Stimulated activated CD8-positive, alpha-beta memory T cell treated with anti-CD3 and anti-CD28 coated beads, Interleukin-15, amount 100 ng/mL, for 1 hour (primary cell): ENCODE data around the gene SHD.

Experiments used
- DNase-seq: peaks from one replicate; pipeline ENCODE4 v3.0.0-alpha.2; 2020; ENCODE audit warnings: low read depth

Gene SHD

DNA sequence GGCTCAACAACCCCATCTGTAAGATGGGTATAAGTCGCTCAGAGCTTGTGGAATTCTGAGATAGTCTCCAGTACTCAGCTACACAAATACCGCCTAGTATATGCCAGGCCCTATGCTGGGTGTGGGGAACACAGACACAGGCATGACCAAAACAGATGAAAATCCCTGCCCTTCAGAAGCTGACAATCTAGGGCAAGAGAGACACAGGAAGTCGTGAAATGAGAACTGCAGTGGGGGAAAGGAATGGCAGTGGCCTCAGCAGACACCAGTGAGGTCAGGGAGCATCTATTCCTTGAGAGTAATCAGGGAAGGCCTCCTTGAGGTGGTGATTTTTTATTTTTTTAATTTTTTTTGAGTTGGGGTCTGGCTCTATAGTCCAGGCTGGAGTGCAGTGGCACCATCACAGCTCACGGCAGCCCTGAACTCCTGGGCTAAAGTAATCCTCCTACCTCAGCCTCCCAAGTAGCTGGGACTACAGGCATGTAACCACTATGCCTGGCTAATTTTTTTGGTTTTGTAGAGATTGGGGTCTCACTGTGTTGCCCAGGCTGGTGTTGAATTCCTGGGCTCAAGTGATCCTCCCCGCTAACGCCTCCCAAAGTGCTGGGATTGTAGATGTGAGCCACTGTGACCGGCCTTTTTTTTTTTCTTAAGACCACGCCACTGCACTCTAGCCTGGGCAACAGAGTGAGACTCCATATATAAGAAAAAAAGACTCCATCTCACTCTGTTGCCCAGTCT is 19.9 kb downstream of the SHD start:
- DNase-seq = no peak

DNA sequence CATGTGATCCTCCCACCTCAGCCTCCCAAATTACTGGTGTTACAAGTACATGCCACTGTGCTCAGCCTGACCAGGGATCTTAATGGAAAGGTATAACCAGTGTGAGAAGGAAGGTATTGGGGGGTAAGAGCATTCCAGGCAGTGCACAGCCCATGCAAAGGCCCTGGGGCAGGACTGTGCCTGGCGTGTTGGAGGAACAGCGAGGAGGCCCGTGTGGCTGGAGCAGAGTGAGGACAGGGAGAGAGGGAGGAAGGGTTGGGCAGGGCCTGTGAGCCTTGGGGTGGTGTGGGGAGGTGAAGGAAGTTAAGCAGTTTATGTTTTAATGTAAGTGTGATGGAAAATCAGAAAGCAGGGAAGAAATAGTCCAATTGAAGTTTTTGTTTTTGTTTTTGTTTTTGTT is 21.5 kb downstream of the SHD start:
- DNase-seq = no peak

DNA sequence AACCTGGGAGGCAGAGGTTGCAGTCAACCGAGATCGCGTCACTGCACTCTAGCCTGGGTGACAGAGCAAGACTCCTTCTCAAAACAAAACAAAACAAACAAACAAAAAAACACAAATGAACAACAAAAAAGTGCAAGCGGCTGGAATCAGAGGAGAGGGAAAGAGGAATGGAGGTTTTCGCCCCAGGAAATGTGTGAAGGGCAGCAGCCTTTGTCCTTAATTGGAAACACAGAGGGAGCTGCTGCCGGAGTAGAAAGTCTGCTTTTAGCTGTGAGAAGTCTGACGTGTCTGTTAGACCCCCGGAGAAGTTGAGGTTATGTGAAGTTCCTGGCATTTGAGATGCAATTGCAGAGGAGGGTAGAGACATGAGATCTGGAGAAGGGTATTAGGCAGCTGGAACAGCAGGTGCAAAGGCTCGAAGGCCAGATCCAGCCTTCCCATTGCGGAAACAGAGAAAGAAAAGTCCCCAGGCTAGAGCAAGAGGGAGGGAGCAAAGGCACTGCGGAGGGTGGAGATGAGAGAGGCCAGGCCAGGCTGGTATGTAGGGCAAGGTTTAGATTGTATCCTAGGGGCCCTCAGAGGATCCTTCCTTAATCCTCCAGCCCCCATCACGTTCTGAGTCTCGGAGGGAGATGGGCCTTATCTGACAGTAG is 22.6 kb downstream of the SHD start:
- no peak for DNase-seq

DNA sequence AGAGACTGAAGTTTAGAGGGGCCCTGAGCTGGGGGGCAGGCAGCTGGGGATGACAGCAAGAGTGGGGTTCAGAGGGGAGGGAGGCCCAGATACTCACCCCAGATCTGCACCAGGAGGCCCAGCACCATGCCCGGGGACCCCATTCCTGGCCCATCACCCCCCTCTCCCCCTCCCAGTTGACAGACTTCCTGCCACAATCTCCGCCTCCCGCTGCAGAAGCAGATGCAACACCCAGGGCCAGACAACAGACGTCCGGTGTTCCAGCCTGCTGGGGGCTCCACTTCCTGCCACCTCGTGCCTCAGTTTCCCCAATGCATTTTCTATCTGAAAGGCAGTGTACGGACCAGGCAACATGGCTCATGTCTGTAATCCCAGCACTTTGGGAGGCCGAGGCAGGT is 23.2 kb downstream of the SHD start, which contains the start of gene TMIGD2:
TMIGD2 (minus strand) TSS at position 147 of the 398 bp plus-strand sequence; CDS start at position 143, 4 bp downstream.
- no peak for DNase-seq

DNA sequence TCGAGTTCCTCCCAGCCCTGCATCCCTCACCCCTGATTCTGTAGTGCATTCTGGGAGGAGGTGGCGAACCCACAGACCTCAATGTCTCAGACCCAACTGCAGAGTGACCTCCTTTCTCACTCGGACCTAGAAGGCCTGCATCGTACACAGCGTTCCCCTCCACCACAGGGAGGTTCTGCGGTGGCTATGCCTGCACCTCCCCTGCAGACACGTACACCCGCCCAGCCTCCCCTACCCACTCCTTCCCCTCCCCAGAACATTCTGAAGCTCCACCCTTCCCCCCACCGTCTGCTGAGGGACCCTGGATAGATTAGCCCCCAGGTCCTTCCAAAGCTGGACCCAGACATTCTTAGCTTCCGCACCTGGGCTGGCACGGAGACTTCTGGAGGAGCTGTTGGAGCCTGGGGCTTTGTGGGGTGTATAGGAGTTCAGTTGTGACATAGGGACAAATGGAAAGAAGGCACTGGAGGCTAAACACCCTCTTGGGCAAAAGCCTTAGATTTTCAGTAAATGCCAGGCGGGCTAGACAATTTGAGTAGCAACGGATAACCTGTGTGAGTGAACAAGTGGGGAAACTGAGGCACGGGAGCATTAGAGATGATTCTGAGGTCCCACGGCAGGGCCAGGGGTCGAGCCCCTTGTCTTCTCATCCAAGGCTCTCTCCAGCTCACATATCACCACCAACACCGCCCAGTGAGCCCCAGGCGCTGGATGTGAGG is 24.9 kb downstream of the SHD start:
- DNase-seq = no peak

DNA sequence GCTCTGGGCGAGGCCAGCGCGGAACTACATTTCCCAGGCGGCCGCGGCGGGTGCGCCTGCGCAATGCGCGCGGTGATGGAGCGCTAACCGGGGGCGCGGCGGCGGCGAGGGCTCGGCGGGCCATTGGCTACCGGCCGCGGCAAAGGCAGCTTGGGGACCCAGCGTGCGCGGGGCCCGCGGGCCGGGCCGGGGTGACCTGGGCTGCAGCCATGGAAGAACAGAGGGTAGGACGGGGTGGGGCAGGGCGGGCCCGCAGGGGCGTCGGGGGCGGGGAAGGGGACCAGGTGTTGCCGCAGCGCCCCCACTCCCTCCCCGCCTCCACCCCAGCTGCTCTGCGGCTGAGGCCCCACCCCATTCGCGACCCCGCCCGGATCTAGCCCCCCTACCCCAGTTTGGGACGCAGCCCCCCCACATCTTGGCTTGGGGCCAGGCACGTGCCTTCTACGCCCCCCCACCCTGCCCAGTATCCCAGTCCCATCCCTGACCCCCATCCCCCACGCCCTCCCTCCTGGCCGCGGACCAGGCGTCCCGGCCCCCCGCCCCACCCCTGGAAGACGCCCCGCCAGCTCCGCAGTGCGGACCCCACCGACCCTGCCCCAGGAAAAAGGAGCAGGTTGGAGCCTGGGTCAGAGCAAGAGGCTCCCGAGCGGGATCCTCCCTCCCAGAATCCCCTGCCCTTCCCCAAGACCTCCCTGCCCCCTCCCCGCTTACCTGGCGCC is 25.6 kb downstream of the SHD start, which contains the start of gene FSD1:
FSD1 (plus strand) TSS at position 61 of the 719 bp plus-strand sequence; CDS start at position 210, 149 bp downstream.
- peak; percentile 34 for DNase-seq

DNA sequence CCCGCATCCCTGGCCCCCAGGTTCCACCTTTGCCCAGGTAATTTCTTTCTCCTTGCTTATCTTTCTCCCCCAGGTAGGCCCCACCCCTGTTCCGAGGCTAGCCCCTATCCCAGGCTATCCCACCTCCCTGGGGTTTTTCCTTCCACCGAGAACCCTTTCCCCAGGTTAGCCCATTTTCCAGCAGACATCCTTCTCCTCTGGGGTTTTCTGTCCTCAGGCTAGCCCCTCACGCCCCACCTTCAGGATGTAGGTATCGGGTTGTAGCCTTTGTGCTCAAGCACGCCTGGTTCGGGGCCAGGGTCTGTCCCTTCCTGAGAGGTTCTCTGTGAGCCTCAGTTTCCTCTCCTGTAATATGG is 26.2 kb downstream of the SHD start:
- no peak for DNase-seq

DNA sequence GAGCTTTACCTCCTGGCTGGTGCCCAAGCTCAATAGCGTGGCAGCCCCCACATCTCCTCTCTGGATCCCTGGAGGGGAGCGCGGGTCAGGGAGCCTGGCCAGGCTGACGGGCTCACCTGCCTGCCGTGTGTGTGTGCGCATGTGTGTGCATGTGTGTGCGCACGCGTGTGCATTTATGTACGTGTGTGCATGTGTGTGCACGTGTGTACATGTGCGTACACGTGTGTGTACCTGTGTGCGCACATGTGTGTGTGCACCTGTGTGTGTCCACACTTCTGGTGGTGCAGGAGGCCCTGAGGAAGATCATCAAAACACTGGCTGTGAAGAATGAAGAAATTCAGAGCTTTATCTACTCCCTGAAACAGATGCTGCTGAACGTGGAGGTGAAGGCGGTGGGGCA is 26.6 kb downstream of the SHD start:
- no peak for DNase-seq

DNA sequence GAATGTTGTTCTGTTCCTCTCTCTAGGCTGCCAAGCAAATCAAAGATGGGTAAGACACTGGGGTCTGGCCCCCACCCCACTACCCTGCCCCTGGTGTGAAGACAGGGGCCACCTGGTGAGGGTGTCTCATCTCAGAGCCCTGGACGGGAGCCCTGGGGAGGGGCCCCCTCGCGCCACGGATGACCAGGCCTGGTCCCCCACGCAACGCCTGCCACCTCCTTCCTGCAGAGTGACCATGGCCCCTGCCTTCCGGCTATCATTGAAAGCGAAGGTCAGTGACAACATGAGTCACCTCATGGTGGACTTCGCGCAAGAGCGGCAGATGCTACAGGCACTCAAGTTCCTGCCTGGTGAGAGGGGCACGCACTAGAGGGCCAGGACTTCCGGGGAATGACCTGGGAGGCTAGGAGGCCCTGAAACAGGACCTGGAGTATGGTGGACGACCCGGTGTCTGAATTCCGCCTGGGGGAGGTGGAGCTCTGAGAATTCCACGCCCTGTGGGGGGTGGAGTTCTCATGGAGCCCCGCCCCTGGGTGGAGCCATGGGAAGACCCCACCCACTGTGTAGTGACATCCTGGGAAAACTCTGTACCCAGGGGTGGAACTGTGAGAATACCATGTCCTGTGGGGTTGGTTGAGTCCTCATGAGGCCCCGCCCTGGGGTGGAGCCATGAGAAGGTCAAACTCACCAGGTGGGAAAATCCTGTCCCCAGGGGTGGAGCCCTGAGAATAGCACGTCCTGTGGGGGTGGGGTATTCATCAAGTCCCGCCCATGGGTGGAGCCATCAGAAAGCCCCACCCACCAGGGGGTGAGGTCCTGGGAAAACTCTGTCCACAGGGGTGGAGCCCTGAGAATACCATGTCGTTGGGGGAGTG is 31.4 kb downstream of the SHD start:
- no peak for DNase-seq

DNA sequence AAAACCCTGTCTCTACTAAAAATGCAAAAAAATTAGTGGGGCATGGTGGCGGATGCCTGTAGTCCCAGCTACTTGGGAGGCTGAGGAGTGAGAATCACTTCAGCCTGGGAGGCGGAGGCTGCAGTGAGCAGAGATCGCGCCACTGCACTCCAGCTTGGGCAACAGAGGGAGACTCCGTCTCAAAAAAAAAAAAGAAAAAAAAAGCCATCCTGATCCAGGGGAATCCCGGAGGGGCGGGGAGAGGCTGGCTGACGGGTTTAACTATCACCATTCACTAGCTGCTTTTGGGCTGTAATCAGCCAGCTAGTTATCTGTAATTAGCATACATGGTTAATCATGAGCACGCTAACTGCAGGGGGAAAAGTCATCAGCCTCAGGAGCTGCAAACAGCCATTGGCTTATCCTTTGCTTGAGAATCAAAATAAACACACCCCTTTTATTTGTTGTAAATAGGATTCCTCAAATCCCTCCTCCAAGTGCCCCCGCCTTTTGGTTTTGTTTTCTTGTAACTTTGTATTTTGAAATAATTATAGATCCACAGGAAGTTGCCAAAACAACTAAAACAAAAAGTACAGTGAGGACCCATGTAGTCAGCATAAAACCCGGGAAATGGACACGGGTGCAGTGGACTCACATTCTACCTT is 34.9 kb downstream of the SHD start:
- DNase-seq = no peak

DNA sequence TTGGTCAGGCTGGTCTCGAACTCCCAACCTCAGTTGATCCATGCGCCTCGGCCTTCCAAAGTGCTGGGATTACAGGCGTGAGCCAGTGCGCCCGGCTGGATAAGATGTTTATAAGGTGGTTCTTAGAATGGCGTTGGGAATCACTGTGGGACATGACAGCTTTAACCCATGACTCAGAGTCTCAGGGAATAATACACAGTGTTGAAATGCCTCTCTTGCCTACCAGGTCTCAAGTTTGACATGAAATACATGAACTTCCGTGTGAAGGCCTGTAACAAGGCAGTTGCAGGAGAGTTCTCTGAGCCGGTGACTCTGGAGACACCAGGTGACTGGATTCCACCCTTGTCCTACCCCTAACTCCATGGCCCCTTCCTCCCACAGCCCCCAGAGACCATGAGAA is 37.9 kb downstream of the SHD start:
- no peak for DNase-seq

DNA sequence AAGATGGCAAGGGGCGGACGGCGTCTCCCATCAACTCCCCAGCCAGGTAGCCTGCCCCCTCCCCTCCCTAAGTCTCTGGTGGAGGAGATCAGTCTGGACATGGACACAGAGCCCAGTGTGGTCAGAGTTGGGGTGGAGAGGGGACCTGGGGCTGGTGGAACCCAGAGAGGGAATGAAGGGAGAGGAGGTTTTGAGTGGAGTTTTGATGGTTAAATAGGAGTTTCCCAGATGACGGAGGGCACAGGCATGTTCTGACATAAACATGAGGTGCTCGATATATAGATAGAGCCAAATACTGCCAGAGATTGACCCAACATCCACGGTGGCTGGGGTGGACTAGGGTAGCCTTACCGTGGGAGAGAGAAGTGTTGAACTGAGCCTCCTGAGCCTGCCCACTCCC is 39.4 kb downstream of the SHD start:
- no peak for DNase-seq

DNA sequence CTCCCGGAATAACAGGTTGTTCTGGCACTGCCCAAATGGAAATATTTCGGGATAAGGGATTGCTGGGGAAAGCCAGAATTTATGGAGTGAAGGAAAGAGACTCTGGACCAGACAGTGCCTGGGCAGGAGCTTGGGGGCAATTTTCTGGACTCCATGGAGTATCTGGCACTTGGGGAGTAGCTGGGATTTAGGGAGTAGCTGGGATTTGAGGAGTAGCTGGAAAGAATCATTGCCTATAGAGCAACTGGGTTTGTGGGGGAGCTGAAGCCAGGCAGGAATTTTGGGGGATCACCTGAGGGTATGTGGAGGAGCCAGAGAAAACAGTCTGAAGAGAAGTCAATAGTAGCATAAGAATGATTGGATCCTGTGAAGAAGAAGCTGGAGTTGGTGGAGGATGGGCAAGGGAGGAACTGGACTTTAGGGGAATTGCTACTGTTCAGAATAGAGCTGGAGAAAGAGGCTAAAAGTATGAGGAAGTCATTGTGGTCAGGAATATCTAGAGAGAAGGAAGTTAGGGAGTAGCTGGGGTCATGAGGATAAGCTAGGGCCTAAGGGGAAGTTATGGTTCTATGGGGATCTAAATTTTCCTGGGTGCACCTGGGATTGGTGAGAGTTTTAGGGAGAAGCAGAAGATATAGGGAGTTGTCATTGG is 40.1 kb downstream of the SHD start:
- no peak for DNase-seq

DNA sequence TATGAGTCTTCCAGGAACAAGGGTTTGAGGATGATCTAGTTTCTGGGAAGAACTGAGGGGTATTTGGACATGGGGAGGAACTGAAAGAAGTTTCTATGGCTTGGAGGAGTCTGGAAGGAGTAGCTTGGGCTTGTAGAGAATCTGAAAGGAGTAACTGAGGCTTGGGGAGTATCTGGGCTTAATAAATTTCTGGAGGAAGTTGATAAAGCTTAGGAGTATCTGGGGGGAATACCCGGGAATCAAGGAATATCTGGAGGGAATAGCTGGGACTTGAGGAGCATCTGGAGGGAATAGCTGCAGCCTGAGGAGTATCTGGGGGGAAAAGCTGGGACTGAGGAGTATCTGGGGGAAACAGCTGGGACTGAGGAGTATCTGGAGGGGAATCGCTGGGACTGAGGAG is 41.4 kb downstream of the SHD start:
- no peak for DNase-seq

DNA sequence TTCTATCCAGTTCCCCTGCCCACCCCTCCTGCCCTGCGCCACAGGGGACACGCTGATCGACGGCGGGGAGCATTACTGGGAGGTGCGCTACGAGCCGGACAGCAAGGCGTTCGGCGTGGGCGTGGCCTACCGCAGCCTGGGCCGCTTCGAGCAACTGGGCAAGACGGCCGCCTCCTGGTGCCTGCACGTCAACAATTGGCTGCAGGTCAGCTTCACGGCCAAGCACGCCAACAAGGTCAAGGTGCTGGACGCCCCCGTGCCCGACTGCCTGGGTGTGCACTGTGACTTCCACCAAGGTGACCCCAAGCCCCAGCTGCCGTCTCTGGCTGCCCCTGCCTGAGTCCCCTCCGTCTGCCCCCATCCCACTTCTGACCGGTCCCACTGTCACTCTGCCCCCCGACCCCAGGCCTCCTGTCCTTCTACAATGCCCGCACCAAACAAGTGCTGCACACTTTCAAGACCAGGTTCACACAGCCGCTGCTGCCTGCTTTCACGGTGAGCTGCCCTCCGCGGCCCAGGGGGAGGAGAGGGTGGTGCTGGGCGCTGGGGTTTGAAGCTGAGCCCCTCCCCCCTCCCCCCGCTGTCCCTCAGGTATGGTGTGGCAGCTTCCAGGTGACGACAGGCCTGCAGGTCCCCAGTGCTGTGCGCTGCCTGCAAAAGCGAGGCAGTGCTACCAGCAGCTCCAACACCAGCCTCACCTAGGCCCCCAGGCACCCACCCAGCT is 44.0 kb downstream of the SHD start:
- no peak for DNase-seq

DNA sequence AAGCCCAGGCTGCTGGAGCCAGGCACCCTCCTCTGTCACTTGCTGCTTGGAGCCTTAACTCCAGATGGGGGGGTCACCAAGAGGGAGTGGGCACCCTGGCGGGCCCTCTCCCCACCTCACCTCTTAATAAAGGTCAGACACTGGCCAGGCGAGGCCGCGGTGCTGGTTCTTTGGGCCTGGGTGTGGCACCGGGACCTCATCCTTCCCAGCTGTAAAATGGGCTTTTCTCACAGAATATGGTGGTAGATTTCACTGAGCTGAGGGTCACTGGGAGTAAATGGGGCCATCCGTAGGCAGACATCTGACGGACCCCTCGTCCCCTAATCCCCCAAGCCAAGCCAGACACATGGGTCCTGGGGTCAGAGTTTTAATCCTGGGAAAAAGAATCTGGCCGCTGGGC is 44.6 kb downstream of the SHD start:
- DNase-seq = no peak

DNA sequence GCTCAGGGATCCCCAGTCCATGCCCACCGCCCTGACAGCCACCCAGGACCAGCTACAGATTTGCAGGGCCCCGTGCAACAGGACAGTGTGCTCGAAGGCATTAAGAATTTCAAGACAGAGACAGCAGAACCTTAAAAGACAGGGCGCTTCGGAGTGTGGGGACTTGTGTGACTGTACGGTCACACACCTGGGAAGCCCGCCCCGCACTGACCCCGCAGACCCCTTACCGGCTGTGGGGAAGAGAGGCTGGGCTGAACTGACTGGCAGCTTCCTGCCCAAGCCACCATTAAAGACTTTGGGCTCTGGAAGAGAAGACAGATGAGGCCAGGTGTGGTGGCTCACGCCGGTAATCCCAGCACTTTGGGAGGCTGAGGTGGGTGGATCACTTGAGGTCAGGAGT is 45.2 kb downstream of the SHD start:
- DNase-seq = no peak

DNA sequence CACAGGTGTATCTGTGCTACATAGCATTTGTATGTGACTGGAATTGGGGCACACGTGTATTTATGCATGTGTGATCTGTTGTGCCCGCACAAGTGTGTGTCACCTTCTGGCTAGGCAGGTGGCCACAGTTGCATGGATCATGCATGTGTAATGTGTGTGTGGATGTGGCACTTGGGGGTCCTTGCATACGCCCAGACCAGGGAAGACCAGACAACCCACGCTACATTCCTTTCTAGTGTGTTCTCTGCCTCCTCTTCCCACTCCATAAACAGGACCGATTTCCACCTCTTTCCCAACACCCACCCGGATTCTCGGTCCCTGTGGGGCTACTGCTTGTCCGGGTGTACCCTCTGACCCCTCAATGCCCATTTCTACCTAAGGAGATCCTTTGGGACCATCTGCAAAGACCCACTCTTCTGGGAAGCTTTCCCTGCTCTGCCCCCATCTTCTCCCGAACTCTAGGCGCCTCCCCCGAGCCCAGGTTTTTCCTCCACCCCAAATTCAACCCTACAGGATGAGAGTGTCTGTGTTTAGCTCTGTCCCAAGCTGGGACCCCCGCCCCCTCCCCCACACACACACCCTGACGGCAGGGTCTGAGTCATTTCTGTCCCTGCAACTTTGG is 47.3 kb downstream of the SHD start:
- no peak for DNase-seq

DNA sequence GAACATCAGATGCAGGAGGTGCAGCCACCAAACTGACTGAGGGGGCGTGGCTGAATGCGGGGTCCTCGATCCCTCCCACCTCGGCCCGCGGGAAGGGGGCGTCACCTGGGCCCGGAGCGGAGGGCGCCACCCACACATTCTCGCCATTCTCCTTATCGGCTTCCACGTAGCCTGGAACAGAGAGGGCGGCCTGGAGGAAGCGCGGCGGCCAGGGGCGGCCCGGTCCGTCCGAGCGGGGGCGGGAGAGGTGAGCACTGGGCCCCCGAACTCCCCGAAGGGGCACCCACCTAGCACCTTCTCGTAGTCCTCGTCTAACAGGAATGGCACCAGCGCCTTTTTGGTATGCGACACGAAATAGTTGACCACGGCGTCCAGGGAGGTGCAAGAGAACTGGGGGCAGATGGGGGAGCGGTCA is 47.8 kb downstream of the SHD start:
- DNase-seq = no peak
